T-helper 1 cell treated with Interleukin-12 subunit alpha and Interleukin-12 subunit beta and Interleukin-4 antibody, amounts not matched to agents 30 μg/mL and 1 μg/mL, for 36 hours (primary cell): ENCODE results near the gene PHETA2.

Experiments
- H3K27ac Mint-ChIP-seq: one replicate; pipeline ENCODE4 v1.8.0; 2021; ENCODE audit warnings: mild to moderate bottlenecking, mixed read lengths
- H3K27me3 Mint-ChIP-seq: one replicate; pipeline ENCODE4 v1.8.0; 2021; ENCODE audit warnings: low read depth, mixed read lengths
- H3K36me3 Mint-ChIP-seq: one replicate; pipeline ENCODE4 v1.8.0; 2021; ENCODE audit warnings: low read depth, mixed read lengths
- H3K4me1 Mint-ChIP-seq: one replicate; pipeline ENCODE4 v1.8.0; 2021; ENCODE audit warnings: low read depth, mixed read lengths
- H3K4me3 Mint-ChIP-seq: one replicate; pipeline ENCODE4 v1.8.0; 2021; ENCODE audit warnings: mild to moderate bottlenecking, moderate library complexity, mixed read lengths
- H3K9me3 Mint-ChIP-seq: one replicate; pipeline ENCODE4 v1.8.0; 2021; ENCODE audit warnings: mixed read lengths

Gene PHETA2

GRCh38 chr22:42074132-42074811 is at the start of gene PHETA2:
PHETA2 (plus strand) TSS chr22:42074248; CDS start chr22:42077294, 3,046 bp downstream.
- H3K9me3 Mint-ChIP-seq: no peaks in the 10 kb centered on the region
- H3K36me3 Mint-ChIP-seq: peaks cover 2% of the 10 kb centered on the region
- peak within 1 kb of the TSS; percentile 76 for H3K27ac Mint-ChIP-seq
- H3K27me3 Mint-ChIP-seq: no peaks in the 10 kb centered on the region
- H3K4me3 Mint-ChIP-seq: peak within 1 kb of the TSS; percentile 67
- H3K4me1 Mint-ChIP-seq: peaks cover 36% of the 10 kb centered on the region

GRCh38 chr22:42025421-42025820 is 48.6 kb upstream of the PHETA2 start:
- peaks cover 4% of the 10 kb centered on the region for H3K9me3 Mint-ChIP-seq
- no peak overlapping the region for H3K27ac Mint-ChIP-seq
- peaks cover 24% of the 10 kb centered on the region for H3K4me1 Mint-ChIP-seq
- peaks cover 19% of the 10 kb centered on the region for H3K36me3 Mint-ChIP-seq
- no peaks in the 10 kb centered on the region for H3K27me3 Mint-ChIP-seq
- H3K4me3 Mint-ChIP-seq: no peak overlapping the region

- no peak overlapping the region for H3K4me3 Mint-ChIP-seq
- H3K4me1 Mint-ChIP-seq: peaks cover 36% of the 10 kb centered on the region
- H3K36me3 Mint-ChIP-seq: peaks cover 17% of the 10 kb centered on the region
- no peaks in the 10 kb centered on the region for H3K27me3 Mint-ChIP-seq
- H3K9me3 Mint-ChIP-seq: peaks cover 4% of the 10 kb centered on the region
- no peak overlapping the region for H3K27ac Mint-ChIP-seq
Measured at GRCh38 chr22:42026705-42027104, 47.3 kb upstream of the PHETA2 start.

GRCh38 chr22:42033263-42034181 is 40.5 kb upstream of the PHETA2 start:
- H3K27me3 Mint-ChIP-seq: peaks cover 4% of the 10 kb centered on the region
- peaks cover 38% of the 10 kb centered on the region for H3K9me3 Mint-ChIP-seq
- peak overlapping the region; percentile 52 for H3K27ac Mint-ChIP-seq
- H3K4me1 Mint-ChIP-seq: peaks cover 29% of the 10 kb centered on the region
- no peak overlapping the region for H3K4me3 Mint-ChIP-seq
- peaks cover 22% of the 10 kb centered on the region for H3K36me3 Mint-ChIP-seq

- peaks cover 23% of the 10 kb centered on the region for H3K36me3 Mint-ChIP-seq
- H3K27me3 Mint-ChIP-seq: peaks cover 7% of the 10 kb centered on the region
- H3K27ac Mint-ChIP-seq: no peak overlapping the region
- no peak overlapping the region for H3K4me3 Mint-ChIP-seq
- peaks cover 38% of the 10 kb centered on the region for H3K9me3 Mint-ChIP-seq
- H3K4me1 Mint-ChIP-seq: peaks cover 24% of the 10 kb centered on the region
Measured at GRCh38 chr22:42035256-42035655, 38.8 kb upstream of the PHETA2 start.

- Mint-ChIP-seq H3K27me3 (peaks cover 7% of the 10 kb centered on the region), H3K36me3 (peaks cover 27% of the 10 kb centered on the region), H3K9me3 (peaks cover 57% of the 10 kb centered on the region), H3K27ac (no peak overlapping the region), H3K4me1 (peaks cover 9% of the 10 kb centered on the region), H3K4me3 (no peak overlapping the region)
Measured at GRCh38 chr22:42039271-42039670, 34.8 kb upstream of the PHETA2 start.

- Mint-ChIP-seq H3K36me3 (peaks cover 25% of the 10 kb centered on the region), H3K4me3 (no peak overlapping the region), H3K4me1 (peaks cover 5% of the 10 kb centered on the region), H3K27me3 (peaks cover 7% of the 10 kb centered on the region), H3K9me3 (peaks cover 40% of the 10 kb centered on the region), H3K27ac (no peak overlapping the region)
Measured at GRCh38 chr22:42041784-42042183, 32.3 kb upstream of the PHETA2 start.

GRCh38 chr22:42050641-42051180 is 23.3 kb upstream of the PHETA2 start:
- Mint-ChIP-seq H3K9me3 (peaks cover 1% of the 10 kb centered on the region), H3K27me3 (no peaks in the 10 kb centered on the region), H3K27ac (no peak overlapping the region), H3K4me1 (peaks cover 2% of the 10 kb centered on the region), H3K4me3 (no peak overlapping the region), H3K36me3 (peaks cover 5% of the 10 kb centered on the region)

GRCh38 chr22:42052765-42053164 is 21.3 kb upstream of the PHETA2 start:
- H3K9me3 Mint-ChIP-seq: peaks cover 19% of the 10 kb centered on the region
- no peaks in the 10 kb centered on the region for H3K27me3 Mint-ChIP-seq
- no peak overlapping the region for H3K4me3 Mint-ChIP-seq
- H3K4me1 Mint-ChIP-seq: peaks cover 3% of the 10 kb centered on the region
- peaks cover 19% of the 10 kb centered on the region for H3K36me3 Mint-ChIP-seq
- no peak overlapping the region for H3K27ac Mint-ChIP-seq

- peaks cover 50% of the 10 kb centered on the region for H3K36me3 Mint-ChIP-seq
- peaks cover 3% of the 10 kb centered on the region for H3K4me1 Mint-ChIP-seq
- peaks cover 32% of the 10 kb centered on the region for H3K9me3 Mint-ChIP-seq
- no peaks in the 10 kb centered on the region for H3K27me3 Mint-ChIP-seq
- no peak overlapping the region for H3K27ac Mint-ChIP-seq
- no peak overlapping the region for H3K4me3 Mint-ChIP-seq
Measured at GRCh38 chr22:42056757-42057511, 17.1 kb upstream of the PHETA2 start.

- H3K9me3 Mint-ChIP-seq: peaks cover 32% of the 10 kb centered on the region
Measured at GRCh38 chr22:42060489-42060888, 13.6 kb upstream of the PHETA2 start.

GRCh38 chr22:42061041-42061440 is 13.0 kb upstream of the PHETA2 start:
- Mint-ChIP-seq H3K27ac (no peak overlapping the region), H3K9me3 (peaks cover 27% of the 10 kb centered on the region), H3K36me3 (peaks cover 61% of the 10 kb centered on the region), H3K4me3 (no peak overlapping the region), H3K4me1 (no peaks in the 10 kb centered on the region), H3K27me3 (no peaks in the 10 kb centered on the region)

More at GRCh38 chr22:42060489-42060888, 13.6 kb upstream of the PHETA2 start:
- peaks cover 3% of the 10 kb centered on the region for H3K4me1 Mint-ChIP-seq
- peaks cover 63% of the 10 kb centered on the region for H3K36me3 Mint-ChIP-seq
- no peak overlapping the region for H3K27ac Mint-ChIP-seq
- H3K27me3 Mint-ChIP-seq: no peaks in the 10 kb centered on the region
- H3K4me3 Mint-ChIP-seq: no peak overlapping the region

GRCh38 chr22:42062506-42063170 is 11.4 kb upstream of the PHETA2 start:
- no peaks in the 10 kb centered on the region for H3K27me3 Mint-ChIP-seq
- H3K27ac Mint-ChIP-seq: no peak overlapping the region
- H3K9me3 Mint-ChIP-seq: peaks cover 12% of the 10 kb centered on the region
- no peak overlapping the region for H3K4me3 Mint-ChIP-seq
- no peaks in the 10 kb centered on the region for H3K4me1 Mint-ChIP-seq
- H3K36me3 Mint-ChIP-seq: peaks cover 61% of the 10 kb centered on the region

- Mint-ChIP-seq H3K9me3 (no peaks in the 10 kb centered on the region), H3K36me3 (peaks cover 49% of the 10 kb centered on the region), H3K27ac (no peak overlapping the region), H3K4me1 (no peaks in the 10 kb centered on the region), H3K4me3 (no peak overlapping the region), H3K27me3 (no peaks in the 10 kb centered on the region)
Measured at GRCh38 chr22:42064629-42065028, 9.4 kb upstream of the PHETA2 start.
